Breast epithelium (tissue), 3 donors: ENCODE measurements around the gene ARID4B.

Experiments
- POLR2A ChIP-seq: fragments of 450-650 bp; IDR thresholded peaks from one replicate; pipeline ENCODE4 v1.6.1; 2016; ENCODE audit warnings: antibody characterized with exemption, mild to moderate bottlenecking, moderate library complexity
- POLR2AphosphoS5 ChIP-seq, 3 donors: sonication (generic); formaldehyde crosslinking; IDR thresholded peaks; one replicate each; pipeline ENCODE4 v1.6.1; 2017; ENCODE audit warnings: antibody characterized with exemption in 3 of 3
- TF ChIP-seq, protein P1 (sequence below), 3 donors: fragments of 450-650 bp; IDR thresholded peaks; one replicate each; pipeline ENCODE4 v1.5.1; 2016 to 2017; ENCODE audit warnings: antibody characterized with exemption in 3 of 3, mild to moderate bottlenecking in 3 of 3, moderate library complexity in 3 of 3

DNA sequence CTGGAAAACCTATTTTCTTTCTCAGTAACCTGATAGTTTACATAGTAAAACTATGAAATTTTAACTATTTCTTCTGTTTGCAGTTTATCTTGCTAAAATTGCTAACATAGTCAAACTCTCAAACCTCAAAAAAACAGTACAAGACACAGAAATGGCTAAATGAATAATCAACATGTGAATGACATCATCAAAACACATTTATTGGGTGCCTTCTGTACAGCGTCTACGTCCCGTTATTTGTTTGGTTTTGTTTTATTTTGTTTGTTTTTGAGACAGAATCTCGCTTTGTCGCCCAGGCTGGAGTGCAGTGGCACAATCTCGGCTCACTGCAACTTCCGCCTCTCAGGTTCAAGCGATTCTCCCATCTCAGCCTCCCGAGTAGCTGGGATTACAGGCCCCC, 178.2 kb downstream of the ARID4B start:
- TF ChIP-seq, protein P1, sequence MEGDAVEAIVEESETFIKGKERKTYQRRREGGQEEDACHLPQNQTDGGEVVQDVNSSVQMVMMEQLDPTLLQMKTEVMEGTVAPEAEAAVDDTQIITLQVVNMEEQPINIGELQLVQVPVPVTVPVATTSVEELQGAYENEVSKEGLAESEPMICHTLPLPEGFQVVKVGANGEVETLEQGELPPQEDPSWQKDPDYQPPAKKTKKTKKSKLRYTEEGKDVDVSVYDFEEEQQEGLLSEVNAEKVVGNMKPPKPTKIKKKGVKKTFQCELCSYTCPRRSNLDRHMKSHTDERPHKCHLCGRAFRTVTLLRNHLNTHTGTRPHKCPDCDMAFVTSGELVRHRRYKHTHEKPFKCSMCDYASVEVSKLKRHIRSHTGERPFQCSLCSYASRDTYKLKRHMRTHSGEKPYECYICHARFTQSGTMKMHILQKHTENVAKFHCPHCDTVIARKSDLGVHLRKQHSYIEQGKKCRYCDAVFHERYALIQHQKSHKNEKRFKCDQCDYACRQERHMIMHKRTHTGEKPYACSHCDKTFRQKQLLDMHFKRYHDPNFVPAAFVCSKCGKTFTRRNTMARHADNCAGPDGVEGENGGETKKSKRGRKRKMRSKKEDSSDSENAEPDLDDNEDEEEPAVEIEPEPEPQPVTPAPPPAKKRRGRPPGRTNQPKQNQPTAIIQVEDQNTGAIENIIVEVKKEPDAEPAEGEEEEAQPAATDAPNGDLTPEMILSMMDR (IDR thresholded peaks at IDR 0.05) = no peak
- TF ChIP-seq POLR2A = no peak
- TF ChIP-seq POLR2AphosphoS5 (IDR thresholded peaks at IDR 0.05) = no peak
